LNCaP clone FGC (cell line): ENCODE data around the gene ACACA.

Source experiments
- DNase-seq: peaks from one replicate; pipeline ENCODE4 v3.0.0-alpha.2; 2011; ENCODE audit warnings: low read depth
- H3K4me3 ChIP-seq: 2 replicates; pipeline ENCODE4 v1.5.1; 2011; ENCODE audit warnings: mild to moderate bottlenecking, low read depth, low read length, control low read depth
- TF ChIP-seq, protein P1 (sequence below): IDR thresholded peaks from 2 replicates; pipeline ENCODE4 v1.5.1; 2012; ENCODE audit warnings: mild to moderate bottlenecking; ENCODE audit not compliant: control insufficient read depth, insufficient read depth; ENCODE audit errors: extremely low read depth

ACACA gene

DNA sequence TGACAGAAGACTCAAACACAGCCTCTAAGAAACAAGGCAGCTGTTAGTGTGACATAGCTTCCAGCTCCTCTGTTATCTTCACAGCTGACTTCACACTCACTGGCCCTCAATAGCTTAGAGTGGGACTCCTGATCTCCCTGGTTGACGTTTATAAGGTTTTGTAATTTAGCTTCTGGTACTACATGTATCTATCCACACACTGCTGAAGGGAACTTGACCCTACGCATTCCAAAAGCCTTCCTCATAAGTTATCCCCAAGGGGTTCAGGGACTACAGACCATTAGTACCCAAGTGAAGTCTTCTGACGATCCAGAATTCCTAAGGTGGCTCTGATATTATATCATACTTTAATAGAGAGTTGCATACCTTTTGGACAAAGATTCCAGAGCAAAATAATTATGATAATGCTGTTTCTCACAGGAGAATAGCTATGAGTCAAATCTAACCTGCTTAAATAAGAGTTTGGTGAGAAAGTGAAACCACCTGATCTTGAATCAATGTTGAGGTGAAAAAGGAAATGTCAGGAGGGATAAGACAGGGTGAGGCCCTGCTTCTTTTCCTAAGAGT is 14.5 kb downstream of the ACACA start:
- TF ChIP-seq, protein P1, sequence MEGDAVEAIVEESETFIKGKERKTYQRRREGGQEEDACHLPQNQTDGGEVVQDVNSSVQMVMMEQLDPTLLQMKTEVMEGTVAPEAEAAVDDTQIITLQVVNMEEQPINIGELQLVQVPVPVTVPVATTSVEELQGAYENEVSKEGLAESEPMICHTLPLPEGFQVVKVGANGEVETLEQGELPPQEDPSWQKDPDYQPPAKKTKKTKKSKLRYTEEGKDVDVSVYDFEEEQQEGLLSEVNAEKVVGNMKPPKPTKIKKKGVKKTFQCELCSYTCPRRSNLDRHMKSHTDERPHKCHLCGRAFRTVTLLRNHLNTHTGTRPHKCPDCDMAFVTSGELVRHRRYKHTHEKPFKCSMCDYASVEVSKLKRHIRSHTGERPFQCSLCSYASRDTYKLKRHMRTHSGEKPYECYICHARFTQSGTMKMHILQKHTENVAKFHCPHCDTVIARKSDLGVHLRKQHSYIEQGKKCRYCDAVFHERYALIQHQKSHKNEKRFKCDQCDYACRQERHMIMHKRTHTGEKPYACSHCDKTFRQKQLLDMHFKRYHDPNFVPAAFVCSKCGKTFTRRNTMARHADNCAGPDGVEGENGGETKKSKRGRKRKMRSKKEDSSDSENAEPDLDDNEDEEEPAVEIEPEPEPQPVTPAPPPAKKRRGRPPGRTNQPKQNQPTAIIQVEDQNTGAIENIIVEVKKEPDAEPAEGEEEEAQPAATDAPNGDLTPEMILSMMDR: no peak
- DNase-seq: no peak
- no peak overlapping the region for H3K4me3 ChIP-seq

DNA sequence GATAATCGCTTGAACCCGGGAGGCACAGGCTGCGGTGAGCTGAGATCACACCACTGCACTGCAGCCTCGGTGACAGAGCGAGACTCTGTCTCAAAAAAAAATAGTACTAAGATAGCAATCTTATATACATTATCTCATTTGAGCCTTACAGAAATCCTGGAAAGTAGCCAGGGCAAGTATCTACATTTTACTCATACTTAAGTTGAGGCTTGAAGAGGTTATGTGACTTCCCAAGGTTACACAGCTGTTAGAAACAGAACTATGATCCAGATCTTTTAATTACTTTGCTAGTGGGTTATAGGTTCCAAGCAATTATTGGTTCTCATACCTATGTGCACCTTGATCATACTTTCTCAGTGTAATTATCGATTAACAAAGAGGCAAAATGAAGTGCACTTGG is 15.5 kb downstream of the ACACA start:
- TF ChIP-seq, protein P1: no peak

DNA sequence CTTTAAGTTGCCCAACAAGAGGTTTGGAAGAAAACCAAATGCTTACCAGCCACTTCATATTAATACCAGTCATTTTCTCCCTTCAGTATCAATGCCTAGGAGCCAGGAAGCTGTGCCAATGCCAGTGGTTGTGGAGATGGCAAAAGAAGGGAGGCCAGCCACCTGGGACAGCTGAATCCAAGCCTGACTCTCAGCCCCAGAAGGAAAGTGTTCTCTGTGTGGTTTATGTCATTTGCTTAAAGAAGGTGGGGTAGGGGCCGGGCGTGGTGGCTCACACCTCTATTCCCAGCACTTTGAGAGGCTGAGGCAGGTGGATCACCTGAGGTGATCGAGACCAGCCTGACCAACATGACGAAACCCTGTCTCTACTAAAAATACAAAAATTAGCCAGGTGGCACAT is 17.5 kb downstream of the ACACA start:
- H3K4me3 ChIP-seq: no peak overlapping the region
- TF ChIP-seq, protein P1: no peak
- no peak for DNase-seq

More for the DNA sequence above, 15.5 kb downstream of the ACACA start:
- no peak overlapping the region for H3K4me3 ChIP-seq
- no peak for DNase-seq

DNA sequence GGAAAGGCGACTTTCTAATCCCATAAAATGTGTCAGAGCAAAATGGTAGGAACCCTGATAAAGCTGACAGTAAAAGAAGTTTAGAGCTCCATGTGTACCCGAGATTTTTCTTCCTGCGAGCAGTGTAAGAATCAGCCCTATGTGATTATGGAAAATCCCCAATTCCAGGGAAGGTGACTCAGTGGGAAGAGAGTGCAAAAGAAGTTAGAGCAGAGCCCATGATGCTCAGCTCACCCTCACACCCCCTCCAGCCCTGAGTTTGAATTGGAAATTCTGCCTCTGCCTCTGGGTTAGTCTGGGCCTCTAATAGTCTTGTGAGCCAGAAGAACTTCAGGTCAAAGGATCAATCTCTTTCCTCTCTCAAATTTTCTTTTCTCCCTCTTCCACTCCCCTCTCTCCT is 18.4 kb downstream of the ACACA start:
- no peak for DNase-seq
- TF ChIP-seq, protein P1: no peak
- H3K4me3 ChIP-seq: no peak overlapping the region

DNA sequence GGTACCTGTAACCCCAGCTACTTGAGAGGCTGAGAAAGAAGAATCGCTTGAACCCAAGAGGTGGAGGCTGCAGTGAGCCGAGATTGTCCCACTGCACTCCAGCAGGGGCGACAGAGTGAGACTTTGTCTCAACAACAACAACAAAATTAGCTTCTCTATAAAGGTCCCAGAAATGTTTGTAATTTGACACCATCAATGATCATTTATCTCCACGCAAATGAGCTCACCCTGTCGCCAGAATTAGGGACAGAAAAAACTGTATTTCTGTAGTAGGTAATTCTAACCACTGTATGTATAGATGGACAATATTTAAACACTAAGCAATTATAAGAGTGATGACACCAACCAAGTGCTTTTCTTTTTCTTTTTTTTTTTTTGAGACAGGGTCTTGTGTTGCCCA is 20.2 kb downstream of the ACACA start:
- DNase-seq: no peak
- TF ChIP-seq, protein P1: no peak
- H3K4me3 ChIP-seq: no peak overlapping the region

DNA sequence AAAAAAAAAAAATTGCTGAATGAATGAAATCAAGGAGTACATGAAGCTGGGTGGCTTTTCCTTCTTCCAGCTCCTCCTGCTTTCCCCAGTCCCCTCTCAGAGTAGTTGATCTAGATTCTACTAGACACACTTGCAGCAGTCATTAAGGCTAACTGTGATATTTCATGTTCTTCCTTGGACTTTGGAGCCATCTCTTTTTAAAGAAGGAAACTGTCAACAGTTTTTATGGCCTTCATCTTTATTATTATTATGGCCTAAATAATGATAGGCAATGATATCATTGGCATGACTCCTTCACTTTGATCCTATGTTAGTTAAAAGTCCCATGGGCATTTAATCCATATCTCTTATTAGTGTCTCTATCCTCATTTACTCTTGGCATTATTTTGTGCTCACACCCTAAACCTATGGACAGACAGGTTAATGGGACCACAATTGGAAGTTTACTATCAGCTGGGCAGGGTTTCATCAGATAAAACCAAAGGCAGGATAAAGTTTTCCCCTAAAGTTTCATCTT is 21.1 kb downstream of the ACACA start:
- TF ChIP-seq, protein P1: no peak
- H3K4me3 ChIP-seq: no peak overlapping the region
- DNase-seq: no peak

DNA sequence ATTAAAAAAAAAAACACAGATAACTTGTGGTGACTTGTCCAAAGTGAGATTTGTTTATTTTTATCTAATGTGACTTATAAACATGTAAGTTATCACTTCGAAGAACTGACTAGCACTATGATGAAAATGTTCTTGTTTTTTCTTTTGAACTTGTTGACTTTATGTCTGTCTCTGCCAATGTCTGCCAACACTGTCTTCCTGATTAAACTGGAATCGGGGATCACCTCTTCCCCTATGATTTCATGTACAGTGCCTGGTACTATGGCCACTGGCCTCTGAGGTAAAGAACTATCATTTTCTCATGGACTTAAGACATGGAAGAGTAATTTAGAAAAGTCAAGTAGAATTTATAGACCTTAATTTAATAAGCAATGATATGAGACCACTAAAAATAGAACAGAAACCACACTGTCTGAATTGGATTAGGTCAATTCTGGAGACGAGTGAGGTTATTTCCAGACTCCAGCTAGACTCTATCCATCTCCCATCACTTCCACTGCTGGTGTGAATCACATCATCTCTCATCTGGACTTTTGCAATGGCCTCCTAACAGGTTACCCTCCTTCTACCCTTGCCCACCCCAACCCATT is 22.0 kb downstream of the ACACA start:
- TF ChIP-seq, protein P1: no peak
- no peak overlapping the region for H3K4me3 ChIP-seq
- DNase-seq: no peak
